CD4-positive, alpha-beta T cell treated with Interleukin-4 for 4 hours (primary cell): Measurements from ENCODE around the gene EVL.
A peak's percentile ranks its signal among the peaks of the same experiment; 100 is the strongest.
"Not testable (repeated sequence)": the region's sequence is repeated elsewhere in the genome, so short reads cannot be mapped to it uniquely, and the experiment has no call there.

Source experiments
- DNase-seq: peaks from one replicate; pipeline ENCODE4 v3.0.0-alpha.2; 2020

Gene EVL

GRCh38 chr14:100065111-100065871 lies at the start of gene EVL:
Gene EVL (plus strand): TSS chr14:100065422. CDS start chr14:100065501, 79 bp downstream.
- peak; percentile 87 for DNase-seq

GRCh38 chr14:100017553-100017952 lies 47.7 kb upstream of the EVL start:
- DNase-seq, result no peak

GRCh38 chr14:100018054-100018453 lies 47.2 kb upstream of the EVL start:
- no peak for DNase-seq

GRCh38 chr14:100018482-100018881 lies 46.7 kb upstream of the EVL start:
- DNase-seq, result no peak

GRCh38 chr14:100019156-100019744 lies 46.0 kb upstream of the EVL start:
- DNase-seq, result no peak

- no peak for DNase-seq
Measured at GRCh38 chr14:100020629-100021028, 44.6 kb upstream of the EVL start.

- DNase-seq, result no peak
Measured at GRCh38 chr14:100022772-100023451, 42.3 kb upstream of the EVL start.

GRCh38 chr14:100025111-100025510 lies 40.1 kb upstream of the EVL start:
- DNase-seq, result no peak

GRCh38 chr14:100027771-100028490 lies 37.3 kb upstream of the EVL start:
- DNase-seq, result no peak

GRCh38 chr14:100028990-100029677 lies 36.1 kb upstream of the EVL start:
- no peak for DNase-seq

GRCh38 chr14:100030006-100030405 lies 35.2 kb upstream of the EVL start:
- not testable (repeated sequence) for DNase-seq

- DNase-seq, result no peak
Measured at GRCh38 chr14:100030452-100031153, 34.6 kb upstream of the EVL start.

GRCh38 chr14:100031506-100032281 lies 33.5 kb upstream of the EVL start:
- DNase-seq, result no peak

- no peak for DNase-seq
Measured at GRCh38 chr14:100032738-100033137, 32.5 kb upstream of the EVL start.

- DNase-seq, result no peak
Measured at GRCh38 chr14:100033347-100034075, 31.7 kb upstream of the EVL start.

- no peak for DNase-seq
Measured at GRCh38 chr14:100034468-100034867, 30.8 kb upstream of the EVL start.

GRCh38 chr14:100034961-100035500 lies 30.2 kb upstream of the EVL start:
- DNase-seq, result no peak

- no peak for DNase-seq
Measured at GRCh38 chr14:100035700-100036099, 29.5 kb upstream of the EVL start.

- DNase-seq, result no peak
Measured at GRCh38 chr14:100037353-100037752, 27.9 kb upstream of the EVL start.

- DNase-seq, result no peak
Measured at GRCh38 chr14:100038065-100038464, 27.2 kb upstream of the EVL start.
